ENCODE measurements around the gene ZNRF1. TPM values are rescaled to one million over a fixed set of nuclear protein-coding genes. Genes with fewer than 3 reads are reported as not detected.
A peak's percentile ranks its signal among the peaks of the same experiment; 100 is the strongest.

Gene ZNRF1
- total RNA-seq, 2 donors from 2014 or later, result 15.3 to 19.8 TPM

DNA sequence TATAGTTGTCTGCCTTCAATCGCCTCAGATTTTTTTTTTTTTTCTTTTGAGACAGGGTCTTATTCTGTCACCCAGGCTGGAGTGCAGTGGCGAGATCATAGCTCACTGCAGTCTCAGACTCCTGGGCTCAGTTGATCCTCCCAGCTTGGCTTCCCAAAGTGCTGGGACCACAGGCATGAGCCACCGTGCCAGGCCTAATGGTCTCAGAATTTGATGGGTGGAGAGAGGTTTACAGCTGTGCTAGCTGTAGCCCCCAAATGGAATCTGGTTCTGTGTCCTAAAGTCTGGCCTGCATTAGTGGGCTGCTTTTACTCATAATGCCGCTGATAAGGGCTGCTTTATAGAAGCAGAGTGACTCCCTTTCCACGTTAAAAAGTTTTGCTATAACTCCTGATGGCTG, 5.1 kb downstream of the ZNRF1 start:
- no peak for DNase-seq (ENCODE audit: low spot score)
- H3K27me3 ChIP-seq, result no peaks in the 10 kb centered on the region
- no peak for TF ChIP-seq CTCF (IDR thresholded peaks at IDR 0.05)
- H3K4me3 ChIP-seq, result no peak overlapping the region
- H3K9me3 ChIP-seq, result no peaks in the 10 kb centered on the region
- H3K4me1 ChIP-seq, result peaks cover 0 to 42% of the 10 kb centered on the region in 2 donors
- H3K27ac ChIP-seq, result peak overlapping the region; percentile 67 to 78
- no peaks in the 10 kb centered on the region for H3K36me3 ChIP-seq

GRCh38 chr16:75004460-75004859, 5.6 kb downstream of the ZNRF1 start:
- no peak for TF ChIP-seq CTCF (IDR thresholded peaks at IDR 0.05)
- Histone ChIP-seq H3K27me3 (no peaks in the 10 kb centered on the region), H3K4me3 (no peak overlapping the region), H3K9me3 (no peaks in the 10 kb centered on the region), H3K27ac (no peak overlapping the region), H3K4me1 (peaks cover 0 to 42% of the 10 kb centered on the region in 2 donors), H3K36me3 (no peaks in the 10 kb centered on the region)
- no peak for DNase-seq (ENCODE audit: low spot score)

DNA sequence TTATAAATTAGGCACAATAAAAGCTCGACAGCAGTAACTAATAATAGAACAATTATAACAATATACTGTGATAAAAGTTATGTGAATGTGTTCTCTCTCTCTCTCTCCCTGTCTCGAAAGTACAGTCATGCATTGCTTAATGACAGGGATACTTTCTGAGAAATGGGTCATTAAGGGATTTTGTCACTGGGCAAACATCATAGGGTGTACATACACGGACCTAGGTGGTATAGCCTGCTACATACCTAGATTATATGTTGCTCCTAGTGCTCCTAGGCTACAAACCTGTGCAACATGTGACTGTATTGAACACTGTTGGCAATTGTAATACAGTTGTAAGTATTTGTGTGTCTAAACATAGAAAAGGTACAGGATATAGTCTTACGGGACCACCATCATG, 6.9 kb downstream of the ZNRF1 start:
- no peak for DNase-seq (ENCODE audit: low spot score)
- Histone ChIP-seq H3K9me3 (no peaks in the 10 kb centered on the region), H3K27me3 (no peaks in the 10 kb centered on the region), H3K4me3 (no peak overlapping the region), H3K4me1 (peaks cover 0 to 32% of the 10 kb centered on the region in 2 donors), H3K36me3 (no peaks in the 10 kb centered on the region), H3K27ac (no peak overlapping the region)
- TF ChIP-seq CTCF (IDR thresholded peaks at IDR 0.05), result no peak

- H3K27me3 ChIP-seq, result no peaks in the 10 kb centered on the region
- H3K36me3 ChIP-seq, result no peaks in the 10 kb centered on the region
- DNase-seq (ENCODE audit: low spot score), result no peak
- H3K9me3 ChIP-seq, result no peaks in the 10 kb centered on the region
- TF ChIP-seq CTCF (IDR thresholded peaks at IDR 0.05), result no peak
- no peak overlapping the region for H3K27ac ChIP-seq
- H3K4me1 ChIP-seq, result peaks cover 0 to 32% of the 10 kb centered on the region in 2 donors
- H3K4me3 ChIP-seq, result no peak overlapping the region
Measured at GRCh38 chr16:75007443-75007842, 8.6 kb downstream of the ZNRF1 start.

DNA sequence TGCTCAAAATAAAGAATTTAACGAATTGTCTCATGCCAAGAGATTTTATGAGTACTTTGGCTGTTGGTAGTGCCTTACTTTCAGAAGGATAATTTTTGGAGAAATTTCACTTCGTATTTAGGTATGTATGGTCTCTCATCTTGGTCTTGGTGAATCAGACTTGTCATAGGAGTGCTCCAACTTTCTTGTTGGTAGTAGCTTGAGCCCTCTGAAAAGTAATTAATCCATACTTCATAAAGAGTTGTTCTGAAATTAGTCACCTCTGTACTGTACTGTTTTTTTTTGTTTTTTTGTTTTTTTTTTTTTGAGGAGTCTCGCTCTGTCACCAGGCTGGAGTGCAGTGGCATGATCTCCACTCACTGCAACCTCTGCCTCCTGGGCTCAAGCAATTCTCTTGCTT, 11.6 kb downstream of the ZNRF1 start:
- Histone ChIP-seq H3K36me3 (no peaks in the 10 kb centered on the region), H3K4me1 (peaks cover 0 to 35% of the 10 kb centered on the region in 2 donors), H3K27me3 (no peaks in the 10 kb centered on the region), H3K9me3 (no peaks in the 10 kb centered on the region), H3K4me3 (no peak overlapping the region), H3K27ac (no peak overlapping the region)
- no peak for TF ChIP-seq CTCF (IDR thresholded peaks at IDR 0.05)
- no peak for DNase-seq (ENCODE audit: low spot score)

DNA sequence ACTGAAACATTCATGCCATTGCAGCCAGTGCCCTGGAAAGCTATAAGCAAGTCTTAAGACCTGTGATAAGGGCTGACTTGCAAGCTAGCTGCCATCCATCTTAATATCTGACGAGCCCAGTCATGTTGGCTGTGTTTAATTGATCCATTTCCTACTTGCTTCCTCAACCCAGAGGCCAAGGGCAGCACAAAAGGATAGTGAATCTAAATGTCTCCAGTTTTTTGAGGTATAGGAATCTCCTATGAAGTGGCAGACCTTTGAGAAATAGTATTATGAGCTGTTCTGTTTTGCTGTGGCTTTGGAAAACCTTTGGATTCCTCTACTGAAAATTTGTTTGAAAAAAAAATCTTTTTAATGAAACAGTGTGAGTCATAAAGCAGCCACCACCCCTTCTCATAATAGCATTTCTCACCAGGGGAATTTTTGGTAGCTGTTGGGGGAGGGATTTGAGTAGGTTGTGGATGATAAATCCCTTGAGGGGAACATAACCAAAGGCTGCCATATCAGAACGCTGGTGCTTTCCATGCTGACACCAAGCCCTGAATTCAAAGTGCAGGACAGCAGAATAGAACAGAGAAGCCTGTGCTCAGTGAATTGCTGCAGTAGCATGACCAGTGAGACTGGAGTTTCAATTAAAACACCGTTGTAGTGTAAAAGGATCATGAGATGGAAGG, 12.9 kb downstream of the ZNRF1 start:
- no peaks in the 10 kb centered on the region for H3K27me3 ChIP-seq
- H3K4me3 ChIP-seq, result no peak overlapping the region
- no peaks in the 10 kb centered on the region for H3K36me3 ChIP-seq
- TF ChIP-seq CTCF (IDR thresholded peaks at IDR 0.05), result no peak
- H3K27ac ChIP-seq, result peak overlapping the region; percentile 79 to 87
- peaks cover 0 to 35% of the 10 kb centered on the region in 2 donors for H3K4me1 ChIP-seq
- no peak for DNase-seq (ENCODE audit: low spot score)
- H3K9me3 ChIP-seq, result no peaks in the 10 kb centered on the region

Data from right atrium auricular region (tissue), 2 donors.